Right atrium auricular region (tissue), 2 donors: ENCODE results near the gene KRT78. TPM values are rescaled to one million over a fixed set of nuclear protein-coding genes. Genes with fewer than 3 reads are reported as not detected.

Experiments
- DNase-seq: peaks from one replicate; pipeline ENCODE4 v3.0.0-alpha.2; 2019; ENCODE audit warnings: low spot score
- H3K27ac ChIP-seq, 2 donors: fragments of 200-600 bp; sonication (generic); 1 replicate in 1 of 2; 2 replicates in 1 of 2; pipeline ENCODE4 v1.5.1; 2016 to 2019
- H3K27me3 ChIP-seq, 2 donors: fragments of 200-600 bp; sonication (generic); one replicate each; pipeline versions ENCODE4 v1.5.1 to v1.6.0; 2017 to 2019
- H3K36me3 ChIP-seq: fragments of 200-600 bp; sonication (generic); one replicate; pipeline ENCODE4 v1.5.1; 2016
- H3K4me1 ChIP-seq, 2 donors: fragments of 200-600 bp; sonication (generic); one replicate each; pipeline versions ENCODE4 v1.5.1 to v1.6.0; 2017 to 2019
- H3K4me3 ChIP-seq, 2 donors: fragments of 200-600 bp; sonication (generic); 1 replicate in 1 of 2; 2 replicates in 1 of 2; pipeline ENCODE4 v1.5.1; 2017 to 2019; ENCODE audit warnings: mild to moderate bottlenecking in 1 of 2, moderate library complexity in 1 of 2
- H3K9me3 ChIP-seq, 2 donors: fragments of 200-600 bp; sonication (generic); one replicate each; pipeline ENCODE4 v1.5.1; 2019
- CTCF ChIP-seq, 2 donors: fragments of 200-600 bp; sonication (generic); IDR thresholded peaks; one replicate each; pipeline ENCODE4 v1.5.1; 2019; ENCODE audit warnings: antibody characterized with exemption in 2 of 2
- total RNA-seq, 2 donors: library from RNA; depleted of rRNA; stranded (reverse); fragments of >200 nt; gene quantifications; one replicate each; pipeline ENCODE4 v1.1.0, GENCODE V29; 2016

The KRT78 gene
- total RNA-seq, 2 donors from 2014 or later = not detected

GRCh38 chr12:52821826-52822660 is 26.8 kb downstream of the KRT78 start:
- Histone ChIP-seq H3K27ac (no peak overlapping the region), H3K9me3 (no peaks in the 10 kb centered on the region), H3K36me3 (no peaks in the 10 kb centered on the region), H3K4me1 (no peaks in the 10 kb centered on the region), H3K4me3 (no peak overlapping the region), H3K27me3 (no peaks in the 10 kb centered on the region)
- DNase-seq = no peak
- TF ChIP-seq CTCF (IDR thresholded peaks at IDR 0.05) = no peak

- no peak overlapping the region for H3K27ac ChIP-seq
- DNase-seq = no peak
- H3K36me3 ChIP-seq = no peaks in the 10 kb centered on the region
- H3K27me3 ChIP-seq = no peaks in the 10 kb centered on the region
- H3K4me3 ChIP-seq = no peak overlapping the region
- no peaks in the 10 kb centered on the region for H3K9me3 ChIP-seq
- H3K4me1 ChIP-seq = no peaks in the 10 kb centered on the region
- no peak for TF ChIP-seq CTCF (IDR thresholded peaks at IDR 0.05)
These were observed 27.6 kb downstream of the KRT78 start for GRCh38 chr12:52821071-52821730.

- no peak overlapping the region for H3K27ac ChIP-seq
- H3K36me3 ChIP-seq = no peaks in the 10 kb centered on the region
- no peaks in the 10 kb centered on the region for H3K27me3 ChIP-seq
- H3K4me1 ChIP-seq = no peaks in the 10 kb centered on the region
- no peak for TF ChIP-seq CTCF (IDR thresholded peaks at IDR 0.05)
- no peak overlapping the region for H3K4me3 ChIP-seq
- no peak for DNase-seq
- H3K9me3 ChIP-seq = no peaks in the 10 kb centered on the region
These were observed 28.3 kb downstream of the KRT78 start for GRCh38 chr12:52820521-52820920.

- Histone ChIP-seq H3K36me3 (no peaks in the 10 kb centered on the region), H3K4me3 (no peak overlapping the region), H3K27ac (no peak overlapping the region), H3K4me1 (no peaks in the 10 kb centered on the region), H3K27me3 (no peaks in the 10 kb centered on the region), H3K9me3 (no peaks in the 10 kb centered on the region)
- DNase-seq = no peak
- TF ChIP-seq CTCF (IDR thresholded peaks at IDR 0.05) = no peak
These were observed 28.9 kb downstream of the KRT78 start for GRCh38 chr12:52819731-52820510.

GRCh38 chr12:52818887-52819420 is 29.8 kb downstream of the KRT78 start:
- no peak for TF ChIP-seq CTCF (IDR thresholded peaks at IDR 0.05)
- Histone ChIP-seq H3K4me1 (no peaks in the 10 kb centered on the region), H3K27ac (no peak overlapping the region), H3K4me3 (no peak overlapping the region), H3K36me3 (no peaks in the 10 kb centered on the region), H3K9me3 (no peaks in the 10 kb centered on the region), H3K27me3 (no peaks in the 10 kb centered on the region)
- no peak for DNase-seq
